ENCODE results near the gene ALKBH5. TPM values are rescaled to one million over a fixed set of nuclear protein-coding genes. Genes with fewer than 3 reads are reported as not detected.

ALKBH5 gene
- total and polyA plus RNA-seq, 2 of the 8 experiments (the other 6 are each of a cell fraction or from before 2014, with no cell fraction given) = 63.7 to 86.4 TPM

GRCh38 chr17:18225642-18226283 is 42.1 kb downstream of the ALKBH5 start (continued):
- TF ChIP-seq E2F6 (IDR thresholded peaks at IDR 0.05) = no peak
- no peak for TF ChIP-seq BRCA1 (IDR thresholded peaks at IDR 0.05; ENCODE audit: low read depth, low read length)
- no peak for TF ChIP-seq TAF7 (optimal IDR thresholded peaks at IDR 0.05; ENCODE audit: borderline replicate concordance, low read depth, low read length)
- TF ChIP-seq TEAD4 (IDR thresholded peaks at IDR 0.05; ENCODE audit: low read depth, low read length) = no peak
- no peak for TF ChIP-seq PHF8 (conservative IDR thresholded peaks at IDR 0.05; ENCODE audit: low read depth, low read length)
- TF ChIP-seq CBX5 (IDR thresholded peaks at IDR 0.05; ENCODE audit: low read depth, low read length) = no peak
- no peak for TF ChIP-seq EP300 (IDR thresholded peaks at IDR 0.05; ENCODE audit: borderline replicate concordance in 1 of 2, low read depth in 2 of 2, low read length in 2 of 2)
- TF ChIP-seq BCL11A (IDR thresholded peaks at IDR 0.05; ENCODE audit: low read depth in 2 of 2, low read length in 2 of 2) = no peak
- no peak for TF ChIP-seq KDM5A (IDR thresholded peaks at IDR 0.05; ENCODE audit: low read length)
- TF ChIP-seq CEBPB (IDR thresholded peaks at IDR 0.05; ENCODE audit: low read depth, low read length) = no peak
- TF ChIP-seq SAP30 (IDR thresholded peaks at IDR 0.05; ENCODE audit: insufficient read depth, insufficient replicate concordance, low read length) = no peak
- no peak for TF ChIP-seq BACH1 (IDR thresholded peaks at IDR 0.05; ENCODE audit: low read length)
- no peak for TF ChIP-seq KDM1A (IDR thresholded peaks at IDR 0.05; ENCODE audit: borderline replicate concordance, low read length)
- TF ChIP-seq TBP (IDR thresholded peaks at IDR 0.05; ENCODE audit: low read depth, low read length) = no peak
- TF ChIP-seq KDM4A (IDR thresholded peaks at IDR 0.05; ENCODE audit: low read depth, low read length, severe bottlenecking) = peak; percentile 70
- no peak for TF ChIP-seq GTF2F1 (IDR thresholded peaks at IDR 0.05; ENCODE audit: borderline replicate concordance, low read depth, low read length)
- no peak for TF ChIP-seq POU5F1 (IDR thresholded peaks at IDR 0.05; ENCODE audit: low read depth, low read length)
- TF ChIP-seq SP4 (IDR thresholded peaks at IDR 0.05; ENCODE audit: low read length) = no peak
- TF ChIP-seq JUND (IDR thresholded peaks at IDR 0.05; ENCODE audit: low read length) = no peak
- TF ChIP-seq SP2 (IDR thresholded peaks at IDR 0.05; ENCODE audit: low read length) = no peak
- TF ChIP-seq POLR2AphosphoS5 (IDR thresholded peaks at IDR 0.05; ENCODE audit: low read depth, low read length) = no peak
- TF ChIP-seq ATF2 (IDR thresholded peaks at IDR 0.05; ENCODE audit: low read length) = no peak
- TF ChIP-seq FOSL1 (IDR thresholded peaks at IDR 0.05; ENCODE audit: insufficient read depth, low read depth, low read length) = no peak
